ENCODE data around the gene GCC1. TPM values are rescaled to one million over a fixed set of nuclear protein-coding genes. Genes with fewer than 3 reads are reported as not detected.

The GCC1 gene
- polyA plus RNA-seq, 3 donors: 5.9 to 9.2 (median 6.4) TPM

DNA sequence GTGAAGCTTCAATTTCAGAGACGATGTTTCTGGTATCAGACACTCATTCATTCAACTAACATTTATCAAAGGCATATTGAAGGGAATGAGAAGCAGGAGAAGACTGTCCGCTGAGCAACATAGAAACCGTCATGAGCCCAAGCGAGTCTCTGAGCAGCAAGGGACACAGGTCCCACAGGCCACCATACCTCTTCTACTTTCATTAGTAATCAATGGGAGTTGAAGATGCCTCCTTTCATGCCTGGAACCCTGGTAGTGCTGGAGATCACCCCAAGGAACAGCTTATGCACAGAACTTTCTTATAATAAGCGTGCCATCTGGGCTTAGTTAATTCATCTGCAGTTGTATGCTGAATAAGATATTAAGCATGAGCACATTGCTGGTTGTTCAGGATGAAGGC lies 31.3 kb upstream of the GCC1 start:
- no peak overlapping the region for H3K27ac Mint-ChIP-seq
- TF ChIP-seq, protein P1, sequence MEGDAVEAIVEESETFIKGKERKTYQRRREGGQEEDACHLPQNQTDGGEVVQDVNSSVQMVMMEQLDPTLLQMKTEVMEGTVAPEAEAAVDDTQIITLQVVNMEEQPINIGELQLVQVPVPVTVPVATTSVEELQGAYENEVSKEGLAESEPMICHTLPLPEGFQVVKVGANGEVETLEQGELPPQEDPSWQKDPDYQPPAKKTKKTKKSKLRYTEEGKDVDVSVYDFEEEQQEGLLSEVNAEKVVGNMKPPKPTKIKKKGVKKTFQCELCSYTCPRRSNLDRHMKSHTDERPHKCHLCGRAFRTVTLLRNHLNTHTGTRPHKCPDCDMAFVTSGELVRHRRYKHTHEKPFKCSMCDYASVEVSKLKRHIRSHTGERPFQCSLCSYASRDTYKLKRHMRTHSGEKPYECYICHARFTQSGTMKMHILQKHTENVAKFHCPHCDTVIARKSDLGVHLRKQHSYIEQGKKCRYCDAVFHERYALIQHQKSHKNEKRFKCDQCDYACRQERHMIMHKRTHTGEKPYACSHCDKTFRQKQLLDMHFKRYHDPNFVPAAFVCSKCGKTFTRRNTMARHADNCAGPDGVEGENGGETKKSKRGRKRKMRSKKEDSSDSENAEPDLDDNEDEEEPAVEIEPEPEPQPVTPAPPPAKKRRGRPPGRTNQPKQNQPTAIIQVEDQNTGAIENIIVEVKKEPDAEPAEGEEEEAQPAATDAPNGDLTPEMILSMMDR (IDR thresholded peaks at IDR 0.05): no peak
- Histone ChIP-seq H3K79me2 (ENCODE audit: insufficient read depth, low read length) (no peaks in the 10 kb centered on the region), H3K9ac (ENCODE audit: insufficient read depth, low read length, poor library complexity, severe bottlenecking) (no peak overlapping the region), H3K36me3 (replicated peaks in 1 of 2; ENCODE audit: control insufficient read depth in 1 of 2, insufficient read depth in 2 of 2, low read length in 2 of 2) (no peaks in the 10 kb centered on the region), H4K20me1 (ENCODE audit: insufficient read depth, low read length) (no peaks in the 10 kb centered on the region), H2AFZ (ENCODE audit: insufficient read depth, low read depth, low read length, poor library complexity, severe bottlenecking) (no peak overlapping the region), H3K9me3 (replicated peaks in 1 of 2; ENCODE audit: control insufficient read depth in 1 of 2, insufficient read depth in 1 of 2, low read length in 2 of 2) (no peaks in the 10 kb centered on the region), H3K4me3 (replicated peaks in 1 of 3; ENCODE audit: low read depth in 2 of 3, low read length in 3 of 3) (no peak overlapping the region), H3K4me2 (replicated peaks; ENCODE audit: extremely low read depth, low read length, poor library complexity, severe bottlenecking) (no peak overlapping the region), H3K4me1 (ENCODE audit: control insufficient read depth in 1 of 2, insufficient read depth in 2 of 2, low read length in 2 of 2) (no peaks in the 10 kb centered on the region), H3K27me3 (ENCODE audit: control insufficient read depth in 2 of 2, insufficient read depth in 2 of 2, low read length in 2 of 2) (peaks cover 16 to 43% of the 10 kb centered on the region in 2 donors), H3K27ac (ENCODE audit: low read depth in 1 of 2, low read length in 2 of 2) (no peak overlapping the region)
- DNase-seq: no peak
- peaks cover 0 to 4% (median 0%) of the 10 kb centered on the region in 7 donors for H3K9me3 Mint-ChIP-seq
- intact Hi-C loops (cut with micrococcal nuclease): no loop called here
- no peaks in the 10 kb centered on the region for H3K36me3 Mint-ChIP-seq
- WGBS (ENCODE audit: insufficient coverage): no CpG with 5 or more reads among the region's 5 CpGs
- H3K27me3 Mint-ChIP-seq (ENCODE audit: low read depth in 3 of 3): peaks cover 39 to 70% (median 42%) of the 10 kb centered on the region in 3 donors
- peaks cover 11% of the 10 kb centered on the region for H3K4me1 Mint-ChIP-seq
- H3K4me3 Mint-ChIP-seq: no peak overlapping the region

DNA sequence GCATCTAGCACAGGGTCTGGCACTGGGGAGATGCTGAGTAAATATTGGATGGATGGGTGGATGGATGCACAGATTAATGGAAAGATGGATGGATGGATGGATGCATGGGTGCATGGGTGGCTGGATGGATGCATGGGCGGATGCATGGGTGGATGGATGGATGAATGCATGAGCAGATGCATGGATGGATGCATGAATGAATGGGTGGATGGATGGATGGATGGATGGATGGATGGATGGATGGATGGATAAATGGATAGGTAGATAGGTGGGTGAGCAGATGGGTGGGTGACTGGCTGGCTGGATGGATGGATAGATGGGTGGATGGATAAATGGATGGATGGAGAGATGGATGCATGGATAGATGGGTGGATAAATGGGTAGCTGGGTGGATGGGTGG lies 26.9 kb upstream of the GCC1 start:
- intact Hi-C loops (cut with micrococcal nuclease): no loop called here
- no peak overlapping the region for H3K27ac ChIP-seq (ENCODE audit: low read depth in 1 of 2, low read length in 2 of 2)
- no peaks in the 10 kb centered on the region for H3K4me1 ChIP-seq (ENCODE audit: control insufficient read depth in 1 of 2, insufficient read depth in 2 of 2, low read length in 2 of 2)
- no peaks in the 10 kb centered on the region for H3K79me2 ChIP-seq (ENCODE audit: insufficient read depth, low read length)
- H3K9ac ChIP-seq (ENCODE audit: insufficient read depth, low read length, poor library complexity, severe bottlenecking): no peak overlapping the region
- peaks cover 0 to 19% of the 10 kb centered on the region in 2 donors for H3K9me3 ChIP-seq (replicated peaks in 1 of 2; ENCODE audit: control insufficient read depth in 1 of 2, insufficient read depth in 1 of 2, low read length in 2 of 2)
- no peak overlapping the region for H2AFZ ChIP-seq (ENCODE audit: insufficient read depth, low read depth, low read length, poor library complexity, severe bottlenecking)
- Mint-ChIP-seq H3K4me3 (no peak overlapping the region), H3K27ac (no peak overlapping the region), H3K4me1 (no peaks in the 10 kb centered on the region), H3K9me3 (peaks cover 8 to 23% (median 17%) of the 10 kb centered on the region in 7 donors), H3K36me3 (no peaks in the 10 kb centered on the region), H3K27me3 (ENCODE audit: low read depth in 3 of 3) (peaks cover 9 to 29% (median 13%) of the 10 kb centered on the region in 3 donors)
- H4K20me1 ChIP-seq (ENCODE audit: insufficient read depth, low read length): no peaks in the 10 kb centered on the region
- TF ChIP-seq, protein P1 (IDR thresholded peaks at IDR 0.05): no peak
- WGBS (ENCODE audit: insufficient coverage): 71% methylated on average over 1 of the region's 1 CpG
- peaks cover 0 to 2% of the 10 kb centered on the region in 2 donors for H3K27me3 ChIP-seq (ENCODE audit: control insufficient read depth in 2 of 2, insufficient read depth in 2 of 2, low read length in 2 of 2)
- no peak for DNase-seq
- no peaks in the 10 kb centered on the region for H3K36me3 ChIP-seq (replicated peaks in 1 of 2; ENCODE audit: control insufficient read depth in 1 of 2, insufficient read depth in 2 of 2, low read length in 2 of 2)
- no peak overlapping the region for H3K4me2 ChIP-seq (replicated peaks; ENCODE audit: extremely low read depth, low read length, poor library complexity, severe bottlenecking)
- H3K4me3 ChIP-seq (replicated peaks in 1 of 3; ENCODE audit: low read depth in 2 of 3, low read length in 3 of 3): no peak overlapping the region

Data from CD14-positive monocyte (primary cell).